NCI-H774 (cell line): ENCODE data around the gene HOXD11.

Experiments used
- DNase-seq: peaks from one replicate; lab custom pipeline; 2025; lab: John Stamatoyannopoulos, UW

The HOXD11 gene

GRCh38 chr2:176093145-176093897 lies 13.8 kb upstream of the HOXD11 start:
- DNase-seq = peak; percentile 16

- no peak for DNase-seq
These were observed 13.2 kb upstream of the HOXD11 start for GRCh38 chr2:176093898-176094249.

- no peak for DNase-seq
These were observed 12.7 kb upstream of the HOXD11 start for GRCh38 chr2:176094349-176094748.

GRCh38 chr2:176095421-176095820 lies 11.7 kb upstream of the HOXD11 start:
- DNase-seq = no peak

GRCh38 chr2:176096243-176096985 lies 10.7 kb upstream of the HOXD11 start:
- no peak for DNase-seq

- peak; percentile 81 for DNase-seq
These were observed 9.9 kb upstream of the HOXD11 start for GRCh38 chr2:176096986-176097819.

GRCh38 chr2:176097820-176098365 lies 9.2 kb upstream of the HOXD11 start:
- DNase-seq = no peak

GRCh38 chr2:176098366-176099158 lies 8.5 kb upstream of the HOXD11 start:
- DNase-seq = peak; percentile 42

GRCh38 chr2:176099159-176099727 lies 7.8 kb upstream of the HOXD11 start:
- no peak for DNase-seq

GRCh38 chr2:176099728-176100546 lies 7.1 kb upstream of the HOXD11 start, which contains the start of gene HOXD12:
TSS of gene HOXD12 (plus strand) at chr2:176099795. CDS start at chr2:176099802, 7 bp downstream.
- no peak for DNase-seq

GRCh38 chr2:176100547-176101140 lies 6.4 kb upstream of the HOXD11 start:
- no peak for DNase-seq

GRCh38 chr2:176101216-176101830 lies 5.8 kb upstream of the HOXD11 start:
- DNase-seq = no peak

GRCh38 chr2:176101842-176102241 lies 5.2 kb upstream of the HOXD11 start:
- DNase-seq = no peak

GRCh38 chr2:176102309-176102866 lies 4.7 kb upstream of the HOXD11 start:
- no peak for DNase-seq

GRCh38 chr2:176103194-176103593 lies 3.9 kb upstream of the HOXD11 start:
- no peak for DNase-seq

GRCh38 chr2:176103742-176104315 lies 3.3 kb upstream of the HOXD11 start:
- no peak for DNase-seq

- DNase-seq = no peak
These were observed 2.6 kb upstream of the HOXD11 start for GRCh38 chr2:176104316-176105077.
